GM19099 (cell line): Measurements from ENCODE around the gene STAG1.

Experiments used
- POLR2A ChIP-seq: IDR thresholded peaks from 3 replicates; pipeline ENCODE4 v1.6.1; 2011; ENCODE audit warnings: low read depth; ENCODE audit not compliant: insufficient read length; ENCODE audit errors: extremely low read depth

STAG1 gene

DNA sequence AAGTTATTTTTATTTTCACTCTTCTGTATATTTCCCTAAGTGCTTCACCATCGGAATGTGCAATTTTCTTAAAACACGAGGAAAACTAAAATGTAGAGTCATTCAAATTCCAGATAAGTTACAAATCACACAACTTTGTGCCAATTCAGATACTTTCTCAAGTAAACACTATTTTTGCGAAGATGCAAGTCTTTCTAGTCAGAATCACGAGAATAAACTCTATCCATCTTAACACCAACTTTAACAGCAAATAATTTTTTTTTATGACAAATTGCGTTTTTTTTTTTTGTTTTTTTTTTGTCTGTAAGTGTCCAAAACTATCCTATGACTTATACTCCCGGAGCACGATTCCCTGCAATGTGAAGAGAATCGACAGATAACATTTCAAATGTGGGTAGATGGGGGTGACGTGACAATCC lies 1.3 kb downstream of the STAG1 start:
- TF ChIP-seq POLR2A, result no peak

GRCh38 chr3:136750209-136750896 lies 1.8 kb downstream of the STAG1 start:
- no peak for TF ChIP-seq POLR2A

DNA sequence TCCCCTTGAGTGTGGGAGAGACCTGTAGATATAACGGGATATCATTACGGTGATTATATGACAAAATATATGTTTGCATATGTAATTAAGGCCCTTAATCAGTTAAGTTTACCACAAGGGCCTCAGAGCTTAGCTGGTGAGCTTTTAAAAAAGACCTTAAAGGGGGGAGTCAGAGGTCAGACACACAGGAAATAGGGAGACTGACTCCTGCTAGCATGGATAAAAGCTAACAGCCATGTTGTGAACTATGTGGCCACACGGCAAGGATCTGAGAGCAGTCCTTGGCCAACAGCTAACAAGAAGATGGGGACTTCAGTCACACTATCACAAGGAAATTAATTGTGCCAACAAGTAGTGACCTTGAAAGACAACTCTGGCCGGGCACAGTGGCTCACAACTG lies 3.1 kb downstream of the STAG1 start:
- no peak for TF ChIP-seq POLR2A

DNA sequence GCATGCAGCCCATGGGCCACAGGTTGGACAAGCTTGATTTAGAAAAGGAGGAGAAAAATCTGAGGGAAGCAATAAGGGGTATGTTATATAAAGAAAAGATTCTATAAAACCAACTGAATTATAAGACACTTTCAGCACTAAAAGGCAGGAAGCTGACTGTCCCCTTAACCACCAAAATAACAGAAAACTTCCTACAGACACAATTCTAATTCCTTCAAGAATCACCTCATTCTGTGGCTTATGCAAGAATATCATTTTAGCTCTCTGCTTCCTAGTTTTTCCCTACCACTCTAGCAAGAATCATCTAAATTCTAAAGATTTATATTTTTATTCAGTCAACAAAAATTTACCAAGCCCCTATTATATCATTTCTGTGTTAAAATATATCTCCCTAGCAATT lies 6.3 kb downstream of the STAG1 start:
- no peak for TF ChIP-seq POLR2A

DNA sequence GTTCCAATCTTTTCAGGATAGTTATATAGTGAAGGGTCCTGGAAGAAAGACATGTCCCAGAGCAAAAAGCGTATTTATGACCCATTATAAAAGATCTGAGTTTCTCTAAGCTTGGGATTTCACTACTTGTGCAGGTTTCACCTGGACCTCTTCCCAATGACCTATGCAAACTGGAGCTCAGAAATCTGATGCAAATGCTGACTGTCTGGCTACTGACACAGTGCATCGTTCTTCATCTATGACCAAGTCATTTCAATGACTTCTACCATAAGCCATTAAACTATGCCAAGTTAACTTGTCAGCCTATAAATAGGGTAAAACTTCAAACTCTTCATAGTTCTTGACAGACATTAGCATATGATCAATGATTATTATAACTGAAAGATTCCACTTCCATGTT lies 11.1 kb downstream of the STAG1 start:
- no peak for TF ChIP-seq POLR2A

DNA sequence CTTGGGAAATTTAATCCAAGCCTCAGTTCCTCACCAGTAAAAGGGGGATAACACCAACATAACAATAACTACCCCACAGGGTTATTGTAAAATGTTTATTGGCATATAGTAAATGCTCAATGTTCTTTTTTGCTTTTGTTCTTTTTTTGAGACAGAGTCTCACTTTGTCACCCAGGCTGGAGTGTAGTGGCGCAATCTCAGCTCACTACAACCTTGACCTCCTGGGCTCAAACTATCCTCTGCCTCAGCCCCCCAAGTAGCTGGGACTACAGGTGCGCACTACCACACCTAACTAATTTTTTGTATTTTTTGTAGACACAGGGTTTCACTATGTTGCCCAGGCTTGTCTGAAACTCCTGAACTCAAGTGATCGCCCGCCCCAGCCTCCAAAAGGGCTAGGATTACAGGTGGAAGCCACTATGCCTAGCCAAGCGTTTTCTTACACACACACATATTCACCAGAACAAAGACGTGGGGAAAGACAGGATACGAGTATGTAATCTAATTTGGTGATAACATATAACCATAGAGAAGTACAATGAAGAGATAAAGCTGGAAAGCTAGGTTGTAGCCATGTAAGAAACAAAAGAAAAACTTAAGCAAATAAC lies 11.7 kb downstream of the STAG1 start:
- TF ChIP-seq POLR2A, result no peak

GRCh38 chr3:136735103-136735502 lies 17.1 kb downstream of the STAG1 start:
- no peak for TF ChIP-seq POLR2A

GRCh38 chr3:136734382-136735070 lies 17.7 kb downstream of the STAG1 start:
- TF ChIP-seq POLR2A, result no peak

- no peak for TF ChIP-seq POLR2A
Observed at GRCh38 chr3:136733317-136733833, 18.8 kb downstream of the STAG1 start.

DNA sequence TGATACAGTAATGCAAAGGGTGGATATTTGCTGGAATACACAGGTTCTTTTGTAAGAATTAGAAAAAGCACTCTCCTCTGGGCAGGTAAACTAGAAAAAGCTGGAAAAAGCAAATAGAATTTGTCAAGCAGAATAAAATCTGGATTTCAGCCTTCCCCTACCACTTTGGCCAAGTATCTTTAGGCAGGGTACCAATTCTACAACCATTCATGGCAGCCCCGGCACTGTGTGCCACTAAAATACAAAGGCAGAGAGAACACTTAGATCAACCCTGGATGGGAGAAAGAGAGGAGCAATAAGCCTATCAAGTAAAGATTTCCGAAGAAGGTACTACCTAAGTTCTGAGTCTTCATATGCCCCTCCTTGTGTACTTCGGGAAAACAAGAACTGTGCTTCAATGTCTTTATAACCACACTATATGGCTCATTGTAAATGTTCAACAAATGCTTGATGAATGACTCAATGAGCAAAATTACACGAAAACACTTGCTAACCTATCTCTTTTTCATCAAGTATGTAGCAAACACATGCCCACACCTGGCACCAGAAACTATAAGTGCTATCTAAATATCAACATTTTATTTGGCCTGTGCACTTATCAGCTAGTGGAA lies 20.8 kb downstream of the STAG1 start:
- TF ChIP-seq POLR2A, result no peak

DNA sequence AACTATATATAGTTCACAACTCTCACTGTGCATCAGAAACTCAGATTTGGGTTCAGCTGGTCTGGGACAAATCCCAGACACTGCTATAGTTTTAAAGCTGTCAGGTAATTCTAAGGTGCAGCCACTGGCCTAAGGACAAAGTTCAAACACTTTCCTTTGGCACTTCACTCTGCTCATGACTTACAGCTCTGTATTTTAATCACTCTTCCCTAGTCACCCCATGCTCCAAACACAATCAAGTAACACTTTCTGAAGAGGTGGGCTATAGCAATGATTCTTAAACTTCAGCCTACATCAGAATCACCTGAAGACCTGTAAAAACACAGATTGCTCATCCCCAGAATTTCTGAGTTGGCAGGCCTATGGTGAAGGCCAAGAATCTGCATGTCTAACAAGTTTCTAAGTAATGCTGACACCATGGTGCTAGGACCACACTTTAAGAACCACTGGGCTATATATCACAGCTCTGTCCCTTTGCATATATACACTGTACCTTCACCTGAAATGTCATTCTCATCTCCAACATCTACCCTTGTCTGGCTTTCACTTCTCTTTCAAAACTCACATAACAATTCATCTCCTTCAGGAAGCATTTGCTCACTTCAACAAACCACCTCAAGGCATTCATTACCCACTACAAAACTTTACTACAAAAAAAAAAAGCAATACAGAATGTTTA lies 21.4 kb downstream of the STAG1 start:
- no peak for TF ChIP-seq POLR2A

GRCh38 chr3:136728918-136729317 lies 23.3 kb downstream of the STAG1 start:
- TF ChIP-seq POLR2A, result no peak

GRCh38 chr3:136728473-136728872 lies 23.7 kb downstream of the STAG1 start:
- no peak for TF ChIP-seq POLR2A

- TF ChIP-seq POLR2A, result no peak
Observed at GRCh38 chr3:136725468-136725867, 26.7 kb downstream of the STAG1 start.

DNA sequence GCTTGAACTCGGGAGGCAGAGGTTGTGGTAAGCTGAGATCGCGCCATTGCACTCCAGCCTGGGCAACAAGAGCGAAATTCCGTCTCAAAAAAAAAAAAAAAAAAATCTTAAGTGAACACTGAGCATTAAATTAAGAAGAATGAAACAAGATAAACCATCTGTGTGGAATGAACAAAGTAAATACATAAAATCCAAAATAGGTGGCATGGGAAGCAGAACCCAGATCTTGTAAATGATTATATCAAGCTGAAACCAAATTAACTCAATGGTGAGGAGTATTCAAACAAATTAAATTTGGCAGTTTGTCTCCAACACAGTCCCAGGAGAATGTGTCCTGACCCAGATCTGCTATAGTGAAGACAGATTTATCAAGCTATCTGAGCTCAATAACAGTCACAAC lies 32.1 kb downstream of the STAG1 start:
- no peak for TF ChIP-seq POLR2A
